GM10266 (cell line): Measurements from ENCODE around the gene RFC1.
"Not testable (repeated sequence)": the region's sequence is repeated elsewhere in the genome, so short reads cannot be mapped to it uniquely, and the experiment has no call there.

Experiments used
- DNase-seq: peaks from one replicate; pipeline ENCODE4 v3.0.0; 2012; ENCODE audit errors: extremely low spot score
- TF ChIP-seq, protein P1 (sequence below): IDR thresholded peaks from 2 replicates; pipeline ENCODE4 v1.5.1; 2012; ENCODE audit warnings: mild to moderate bottlenecking, low read depth; ENCODE audit not compliant: control insufficient read depth, insufficient read depth; ENCODE audit errors: missing control alignments

RFC1 gene

DNA sequence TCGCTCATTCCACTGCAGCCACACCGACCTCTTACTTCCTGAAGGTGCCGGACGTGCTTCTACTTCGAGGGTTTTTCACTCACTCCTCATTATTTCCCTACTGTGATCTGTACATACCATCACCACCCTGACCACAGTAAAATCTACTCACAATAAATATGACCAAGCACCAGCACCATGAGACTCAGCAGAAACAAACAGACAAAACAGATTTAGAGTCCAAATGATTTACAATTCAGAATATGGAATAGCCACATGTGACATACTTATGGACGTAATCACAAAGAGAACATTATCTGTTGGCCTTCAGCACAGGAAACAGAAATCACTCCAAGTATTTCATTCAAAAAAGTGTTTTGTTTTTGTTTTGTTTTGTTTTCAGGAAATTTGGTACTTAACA, 24.4 kb upstream of the RFC1 start:
- no peak for DNase-seq
- TF ChIP-seq, protein P1, sequence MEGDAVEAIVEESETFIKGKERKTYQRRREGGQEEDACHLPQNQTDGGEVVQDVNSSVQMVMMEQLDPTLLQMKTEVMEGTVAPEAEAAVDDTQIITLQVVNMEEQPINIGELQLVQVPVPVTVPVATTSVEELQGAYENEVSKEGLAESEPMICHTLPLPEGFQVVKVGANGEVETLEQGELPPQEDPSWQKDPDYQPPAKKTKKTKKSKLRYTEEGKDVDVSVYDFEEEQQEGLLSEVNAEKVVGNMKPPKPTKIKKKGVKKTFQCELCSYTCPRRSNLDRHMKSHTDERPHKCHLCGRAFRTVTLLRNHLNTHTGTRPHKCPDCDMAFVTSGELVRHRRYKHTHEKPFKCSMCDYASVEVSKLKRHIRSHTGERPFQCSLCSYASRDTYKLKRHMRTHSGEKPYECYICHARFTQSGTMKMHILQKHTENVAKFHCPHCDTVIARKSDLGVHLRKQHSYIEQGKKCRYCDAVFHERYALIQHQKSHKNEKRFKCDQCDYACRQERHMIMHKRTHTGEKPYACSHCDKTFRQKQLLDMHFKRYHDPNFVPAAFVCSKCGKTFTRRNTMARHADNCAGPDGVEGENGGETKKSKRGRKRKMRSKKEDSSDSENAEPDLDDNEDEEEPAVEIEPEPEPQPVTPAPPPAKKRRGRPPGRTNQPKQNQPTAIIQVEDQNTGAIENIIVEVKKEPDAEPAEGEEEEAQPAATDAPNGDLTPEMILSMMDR: no peak

DNA sequence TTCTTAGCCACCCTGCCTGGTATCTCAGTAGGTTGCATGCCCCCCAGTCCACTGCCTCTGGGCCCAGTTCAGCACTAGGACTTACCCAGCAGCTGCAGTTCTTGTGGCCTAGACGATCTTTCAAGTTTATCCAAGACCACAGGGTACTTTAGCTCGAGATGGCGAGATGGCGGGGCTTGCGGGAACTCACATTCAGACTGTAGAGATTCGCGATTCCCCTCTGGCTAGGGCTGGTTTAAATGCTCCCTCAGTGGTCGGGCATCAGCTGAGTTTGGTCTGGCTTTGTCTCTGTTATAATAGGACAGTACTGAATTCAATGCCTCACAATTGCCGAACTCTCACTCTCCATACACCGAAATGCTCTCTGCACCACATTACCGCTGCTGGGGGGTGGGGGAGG, 18.4 kb upstream of the RFC1 start:
- TF ChIP-seq, protein P1: no peak
- no peak for DNase-seq

GRCh38 chr4:39383690-39384089, 17.5 kb upstream of the RFC1 start:
- no peak for DNase-seq
- TF ChIP-seq, protein P1: no peak

DNA sequence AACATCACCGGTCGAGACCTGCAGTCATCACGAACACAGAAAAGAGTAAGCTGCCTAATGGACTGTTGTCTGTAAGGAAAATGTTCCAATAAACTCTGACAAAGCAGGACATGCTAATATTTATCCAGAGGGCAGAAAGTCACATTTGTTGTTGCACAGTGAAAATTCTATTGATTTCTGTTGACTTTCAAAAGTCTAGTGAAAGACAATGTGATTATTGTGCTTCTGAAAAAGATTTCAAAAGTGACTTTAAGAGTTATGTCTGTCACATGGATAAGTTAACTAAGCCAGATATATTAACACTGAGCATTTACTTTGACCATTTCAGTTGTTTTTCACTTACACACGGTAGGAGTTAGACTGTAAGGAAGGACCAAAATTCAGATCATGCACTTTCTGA, 9.3 kb upstream of the RFC1 start:
- TF ChIP-seq, protein P1: no peak
- no peak for DNase-seq

- not testable (repeated sequence) for DNase-seq
These were observed 5.0 kb upstream of the RFC1 start for GRCh38 chr4:39371209-39371608.

GRCh38 chr4:39369301-39369700, 3.1 kb upstream of the RFC1 start:
- DNase-seq: no peak

GRCh38 chr4:39367166-39367565, 1.0 kb upstream of the RFC1 start:
- TF ChIP-seq, protein P1: no peak
- no peak for DNase-seq

More at GRCh38 chr4:39369301-39369700, 3.1 kb upstream of the RFC1 start:
- TF ChIP-seq, protein P1: no peak

GRCh38 chr4:39365360-39365759, 802 bp downstream of the RFC1 start:
- TF ChIP-seq, protein P1: no peak
- no peak for DNase-seq
